Fibroblast of lung (primary cell): Measurements from ENCODE around the gene ZNF445. TPM values are rescaled to one million over a fixed set of nuclear protein-coding genes. Genes with fewer than 3 reads are reported as not detected.

Experiments used
- DNase-seq, 2 donors: peaks; one replicate each; pipeline versions ENCODE4 v3.0.0 to v3.0.0-alpha.2; 2010; ENCODE audit warnings: low read depth in 2 of 2
- H2AFZ ChIP-seq: 2 replicates; pipeline ENCODE4 v1.5.1; 2012; ENCODE audit warnings: low read length, control low read depth, inconsistent platforms
- H3K27ac ChIP-seq: 2 replicates; pipeline ENCODE4 v1.5.1; 2011; ENCODE audit warnings: low read length, control low read depth; ENCODE audit not compliant: insufficient read depth
- H3K27me3 ChIP-seq: 2 replicates; pipeline ENCODE4 v1.5.1; 2011; ENCODE audit warnings: mild to moderate bottlenecking, low read length; ENCODE audit not compliant: control insufficient read depth, insufficient read depth
- H3K36me3 ChIP-seq: 2 replicates; pipeline ENCODE4 v1.5.1; 2011; ENCODE audit warnings: low read length; ENCODE audit not compliant: control insufficient read depth, insufficient read depth
- H3K4me1 ChIP-seq: 2 replicates; pipeline ENCODE4 v1.5.1; 2011; ENCODE audit warnings: low read length; ENCODE audit not compliant: control insufficient read depth, insufficient read depth; ENCODE audit errors: extremely low read depth
- H3K4me2 ChIP-seq: 2 replicates; pipeline ENCODE4 v1.5.1; 2011; ENCODE audit warnings: low read length, control low read depth; ENCODE audit not compliant: insufficient read depth; ENCODE audit errors: extremely low read depth
- H3K4me3 ChIP-seq, 4 experiments: fragments of 200-600 bp in 1 of 4; sonication (generic) in 1 of 4; replicated peaks in 1 of 4; 2 replicates each; pipeline ENCODE4 v1.5.1; 2011 to 2016; ENCODE audit warnings: low read length in 4 of 4, low read depth in 3 of 4, mild to moderate bottlenecking in 3 of 4, control low read depth in 2 of 4, inconsistent platforms in 1 of 4, mixed read lengths in 1 of 4; ENCODE audit not compliant: insufficient read depth in 1 of 4; ENCODE audit errors: control extremely low read depth in 1 of 4
- H3K79me2 ChIP-seq: 2 replicates; pipeline ENCODE4 v1.5.1; 2012; ENCODE audit warnings: mild to moderate bottlenecking, low read length, inconsistent platforms; ENCODE audit not compliant: control insufficient read depth, insufficient read depth
- H3K9ac ChIP-seq: 2 replicates; pipeline ENCODE4 v1.5.1; 2011; ENCODE audit warnings: mild to moderate bottlenecking, low read length, control low read depth; ENCODE audit not compliant: insufficient read depth
- H3K9me3 ChIP-seq: 2 replicates; pipeline ENCODE4 v1.5.1; 2012; ENCODE audit warnings: low read depth, low read length; ENCODE audit not compliant: control insufficient read depth, insufficient read depth
- H4K20me1 ChIP-seq: 2 replicates; pipeline ENCODE4 v1.5.1; 2011; ENCODE audit warnings: low read length; ENCODE audit not compliant: control insufficient read depth, insufficient read depth; ENCODE audit errors: extremely low read depth
- CTCF ChIP-seq, 2 donors: IDR thresholded peaks in 1 of 2; conservative IDR thresholded peaks in 1 of 2; 1 replicate in 1 of 2; 2 replicates in 1 of 2; pipeline ENCODE4 v1.5.1; 2011 to 2012; ENCODE audit warnings: low read length in 2 of 2, control low read depth in 1 of 2, inconsistent platforms in 1 of 2, low read depth in 1 of 2, mild to moderate bottlenecking in 1 of 2
- EZH2 ChIP-seq: IDR thresholded peaks from 2 replicates; pipeline ENCODE4 v1.5.1; 2012; ENCODE audit warnings: low read length, control low read depth, mild to moderate bottlenecking; ENCODE audit errors: missing control alignments
- polyA plus RNA-seq, 2 donors: library from polyadenylated mRNA; depleted of rRNA in 1 of 2; stranded (reverse) in 1 of 2; unstranded in 1 of 2; fragments of >200 nt; gene quantifications; 2 replicates each; pipeline ENCODE4 v1.2.1, GENCODE V29; 2011 to 2012; ENCODE audit warnings: missing spikeins in 1 of 2
- total RNA-seq: library from RNA; depleted of rRNA; stranded (reverse); fragments of >200 nt; gene quantifications from 2 replicates; pipeline ENCODE4 v1.2.1, GENCODE V29; 2014

Gene ZNF445
- total and polyA plus RNA-seq, 2 donors (not counting 1 experiment from before 2014, with no cell fraction given) = 4.5 to 9.1 TPM

GRCh38 chr3:44427683-44428082 is 49.8 kb downstream of the ZNF445 start:
- Histone ChIP-seq H3K4me1 (no peaks in the 10 kb centered on the region), H4K20me1 (no peaks in the 10 kb centered on the region), H2AFZ (no peak overlapping the region)

GRCh38 chr3:44424758-44425157 is 52.7 kb downstream of the ZNF445 start:
- Histone ChIP-seq H3K27me3 (no peaks in the 10 kb centered on the region), H3K79me2 (no peaks in the 10 kb centered on the region), H3K4me3 (no peak overlapping the region), H3K4me2 (no peak overlapping the region), H3K9me3 (no peaks in the 10 kb centered on the region), H3K9ac (no peak overlapping the region), H2AFZ (no peak overlapping the region), H3K36me3 (no peaks in the 10 kb centered on the region), H3K4me1 (no peaks in the 10 kb centered on the region), H4K20me1 (no peaks in the 10 kb centered on the region), H3K27ac (no peak overlapping the region)
- no peak for DNase-seq
- TF ChIP-seq CTCF (conservative IDR thresholded peaks at IDR 0.05 in 1 of 2, IDR thresholded peaks at IDR 0.05 in 1 of 2; ENCODE audit: low read depth in 1 of 2, low read length in 2 of 2) (no peak), EZH2 (no peak)

More at GRCh38 chr3:44427683-44428082, 49.8 kb downstream of the ZNF445 start:
- Histone ChIP-seq H3K4me2 (no peak overlapping the region), H3K9me3 (no peaks in the 10 kb centered on the region), H3K36me3 (no peaks in the 10 kb centered on the region), H3K27me3 (no peaks in the 10 kb centered on the region), H3K79me2 (no peaks in the 10 kb centered on the region), H3K9ac (no peak overlapping the region), H3K4me3 (no peak overlapping the region), H3K27ac (no peak overlapping the region)
- DNase-seq = no peak
- TF ChIP-seq EZH2 (no peak), CTCF (conservative IDR thresholded peaks at IDR 0.05 in 1 of 2, IDR thresholded peaks at IDR 0.05 in 1 of 2; ENCODE audit: low read depth in 1 of 2, low read length in 2 of 2) (no peak)

GRCh38 chr3:44421280-44421679 is 56.2 kb downstream of the ZNF445 start:
- Histone ChIP-seq H3K27ac (no peak overlapping the region), H3K79me2 (no peaks in the 10 kb centered on the region), H3K27me3 (no peaks in the 10 kb centered on the region), H3K9ac (no peak overlapping the region), H3K4me3 (no peak overlapping the region), H3K4me1 (no peaks in the 10 kb centered on the region), H3K4me2 (no peak overlapping the region), H2AFZ (no peak overlapping the region), H4K20me1 (no peaks in the 10 kb centered on the region), H3K9me3 (no peaks in the 10 kb centered on the region), H3K36me3 (no peaks in the 10 kb centered on the region)
- no peak for DNase-seq
- TF ChIP-seq CTCF (conservative IDR thresholded peaks at IDR 0.05 in 1 of 2, IDR thresholded peaks at IDR 0.05 in 1 of 2; ENCODE audit: low read depth in 1 of 2, low read length in 2 of 2) (no peak), EZH2 (no peak)
